GM19035 (cell line): ENCODE measurements around the gene CYRIA.

ENCODE experiments used
- ATAC-seq: cut with Tn5 transposase; IDR thresholded peaks from one replicate; pipeline ENCODE4 v1.9.1; 2021; ENCODE audit not compliant: unreplicated experiment

Gene CYRIA

DNA sequence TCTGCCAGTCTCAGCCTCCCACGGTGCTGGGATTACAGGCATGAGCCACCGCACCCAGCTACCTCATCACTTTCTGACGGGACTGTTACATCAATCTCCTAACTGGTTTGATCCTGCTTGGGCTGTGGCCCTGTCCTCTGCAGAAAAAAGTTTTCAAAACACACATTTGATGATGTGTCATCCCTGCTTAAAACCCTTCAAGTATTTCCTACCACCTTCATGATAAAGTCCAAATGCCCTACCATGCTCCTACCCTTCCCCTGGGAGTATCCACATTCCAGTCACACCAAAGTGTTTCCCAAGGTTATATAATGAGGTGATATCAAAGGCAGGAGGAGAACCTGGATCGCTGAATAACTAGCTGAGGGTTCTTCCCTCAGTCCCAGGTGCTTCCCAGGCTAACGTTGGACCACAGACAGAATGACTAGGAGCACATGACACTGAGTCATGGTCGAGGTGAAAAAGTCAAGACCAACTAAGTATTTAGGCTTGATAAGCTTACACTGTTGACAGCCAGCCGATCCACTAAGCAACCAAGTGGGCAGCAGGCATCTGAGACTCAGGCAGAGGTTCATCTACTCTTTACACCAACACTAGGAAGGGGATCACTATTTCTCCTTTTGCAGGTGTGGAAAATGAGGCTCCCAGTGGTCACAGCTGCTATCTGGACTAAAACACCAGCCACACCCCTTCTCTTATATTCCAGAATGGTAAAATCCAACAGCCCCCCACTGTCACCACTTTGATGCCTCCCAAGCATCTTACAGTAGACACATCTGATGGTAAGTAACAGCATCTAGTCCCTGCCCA lies 31.8 kb downstream of the CYRIA start:
- no peak for ATAC-seq

DNA sequence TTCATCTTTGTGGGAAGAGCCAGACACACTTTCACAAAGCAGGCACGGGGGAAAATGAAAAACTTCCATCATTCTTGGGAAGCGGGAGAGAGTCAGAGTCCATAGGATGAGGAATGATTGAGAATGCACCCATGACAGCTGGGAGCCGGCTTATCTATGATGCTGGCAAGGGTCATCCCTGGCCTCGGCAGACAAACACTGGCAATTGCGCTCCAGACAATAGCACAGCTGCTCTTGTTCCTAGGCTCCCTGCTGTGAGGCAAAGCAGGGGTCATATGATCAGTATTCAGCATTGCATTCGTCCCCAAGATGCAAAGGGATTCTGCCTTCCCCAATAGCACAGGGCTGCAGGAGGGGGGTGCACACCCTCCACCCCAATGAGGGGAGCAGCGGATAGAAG lies 33.0 kb downstream of the CYRIA start:
- no peak for ATAC-seq

DNA sequence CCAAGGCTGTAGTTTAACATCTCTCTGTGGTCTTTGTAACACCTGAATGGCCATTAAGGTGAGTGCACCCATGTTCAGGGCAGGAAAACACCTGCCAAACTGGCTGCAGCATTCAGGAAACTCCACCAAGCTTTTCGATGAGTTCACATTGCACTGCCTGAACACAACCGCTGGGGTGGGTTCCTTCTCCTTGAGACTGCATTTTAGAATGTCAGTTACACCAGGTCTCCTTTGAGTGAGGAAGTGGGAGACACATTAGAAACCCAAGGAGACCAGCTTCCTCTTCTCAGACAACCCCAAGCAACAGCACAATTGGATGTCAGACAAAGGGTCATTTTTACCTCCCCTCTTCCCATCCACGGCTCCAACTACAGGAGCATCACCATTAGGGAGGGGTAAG lies 35.2 kb downstream of the CYRIA start:
- no peak for ATAC-seq

DNA sequence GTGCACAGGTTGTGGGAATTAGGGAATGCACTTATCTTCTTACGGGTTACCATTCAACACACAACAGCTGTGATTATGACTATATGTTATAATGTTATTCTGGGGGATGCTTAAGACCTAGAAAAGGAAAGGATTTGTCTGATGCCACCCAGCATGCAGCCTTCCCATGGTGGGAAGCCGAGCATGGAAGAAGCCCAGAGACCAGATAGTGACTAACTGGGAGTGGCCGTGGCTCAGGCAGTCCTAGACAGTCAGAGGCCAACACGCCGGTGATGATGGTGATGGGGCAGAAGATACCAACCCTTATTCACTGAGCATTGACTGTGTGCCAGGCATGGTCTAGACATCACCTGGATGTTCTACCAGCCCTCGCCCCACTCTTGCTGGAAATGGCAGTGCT lies 35.9 kb downstream of the CYRIA start:
- no peak for ATAC-seq

DNA sequence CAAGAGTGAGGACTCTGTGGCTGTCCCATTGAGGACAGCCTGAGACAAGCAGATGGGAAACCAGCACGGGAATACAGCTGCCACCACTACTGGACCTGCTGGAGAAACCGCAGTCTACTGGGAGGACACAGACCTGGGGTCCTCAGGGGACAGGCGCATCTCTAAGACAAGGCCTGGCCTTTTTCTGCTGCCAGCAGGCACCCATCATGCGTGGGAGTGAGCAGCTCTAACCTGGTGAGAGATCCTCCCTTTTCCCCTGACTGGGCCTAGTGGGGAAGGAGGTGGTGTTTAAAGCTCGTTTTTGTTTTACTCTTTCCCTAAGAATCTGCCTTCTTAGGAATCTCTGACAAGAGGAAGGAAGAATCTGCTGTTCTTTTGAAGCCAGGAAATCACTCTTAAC lies 36.6 kb downstream of the CYRIA start:
- ATAC-seq = no peak

DNA sequence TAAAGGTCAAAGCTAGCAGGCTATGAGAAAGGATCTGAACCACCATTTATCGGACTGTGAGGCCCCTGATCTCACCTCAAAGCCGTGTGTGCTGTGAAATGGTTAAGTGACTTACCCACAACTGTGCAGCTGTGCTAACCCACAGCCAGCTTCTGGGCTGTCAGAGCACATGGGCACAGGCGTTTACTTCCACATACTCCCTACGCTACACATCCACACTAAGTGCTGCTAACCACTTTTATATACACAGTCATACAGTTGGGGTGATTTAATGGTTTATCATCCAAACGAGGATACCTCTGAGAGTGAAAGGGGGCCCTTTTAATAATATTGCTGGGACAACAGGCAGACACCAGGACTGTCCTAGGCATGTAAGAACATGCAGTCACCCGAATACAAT lies 37.3 kb downstream of the CYRIA start:
- ATAC-seq = no peak

DNA sequence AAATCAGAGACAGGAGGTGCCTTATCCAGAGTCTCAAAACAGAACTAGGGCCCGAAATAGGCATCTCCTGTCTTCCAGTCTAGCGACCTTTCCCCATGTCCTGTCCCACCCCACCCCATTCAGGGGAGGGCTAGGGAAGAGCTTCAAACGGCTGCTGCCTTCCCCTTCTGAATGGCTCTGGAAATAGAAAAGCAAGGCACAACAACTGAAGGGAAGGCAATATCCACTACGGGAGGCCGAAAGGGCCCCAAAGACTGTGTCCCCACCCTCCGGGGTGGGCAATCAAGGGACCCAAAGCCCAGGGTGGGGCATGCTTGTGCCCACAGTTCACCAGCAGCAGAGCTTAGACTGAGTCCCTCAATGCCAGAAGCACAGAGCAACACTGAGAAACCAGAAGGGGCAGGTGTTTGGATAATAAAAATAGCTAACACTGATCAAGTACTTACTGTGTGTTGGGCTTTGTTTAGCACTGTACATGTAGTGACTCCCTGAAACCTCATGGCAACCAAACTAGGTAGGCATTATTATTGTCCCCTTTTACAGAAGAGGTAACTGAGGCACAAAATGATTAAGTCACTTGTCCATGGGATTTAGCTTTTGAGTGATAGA lies 38.5 kb downstream of the CYRIA start:
- no peak for ATAC-seq

DNA sequence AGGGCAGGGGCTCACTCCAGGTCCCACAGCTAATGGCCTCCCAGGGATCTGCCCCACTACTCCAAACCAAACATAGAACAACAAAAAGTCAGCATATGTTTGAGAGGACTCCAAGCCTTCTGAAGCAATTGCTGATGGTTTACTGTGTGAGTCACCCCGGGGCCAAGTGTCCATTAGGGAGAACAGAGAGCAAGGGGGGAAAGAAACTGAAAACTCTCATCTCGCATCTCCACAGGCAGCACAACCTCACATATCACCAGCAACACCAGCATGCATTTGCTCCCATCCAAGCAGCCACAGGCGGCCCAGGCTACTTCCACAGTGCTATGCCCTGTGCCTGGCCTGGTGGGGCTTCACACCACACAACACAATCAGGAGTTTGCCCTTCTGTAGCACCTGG lies 39.1 kb downstream of the CYRIA start:
- ATAC-seq = no peak

DNA sequence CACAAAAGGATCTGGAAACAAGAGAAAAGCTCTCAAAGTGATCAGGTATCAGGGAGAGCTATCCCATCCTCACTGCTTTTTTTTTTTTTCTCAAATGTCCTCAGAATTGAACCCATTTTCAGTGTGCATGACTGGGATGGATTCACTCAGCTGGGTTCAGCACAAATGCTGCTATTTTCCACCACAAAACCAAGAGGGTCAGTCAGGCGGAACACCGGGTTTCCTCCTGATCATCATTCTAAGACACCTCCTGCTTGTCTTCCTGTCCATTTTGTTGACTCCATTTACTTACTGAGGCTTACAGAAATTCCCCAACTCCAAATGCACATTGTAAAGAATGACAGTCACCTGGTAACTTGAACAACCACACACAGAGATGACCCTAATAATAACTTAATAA lies 39.9 kb downstream of the CYRIA start:
- peak; percentile 70 for ATAC-seq

DNA sequence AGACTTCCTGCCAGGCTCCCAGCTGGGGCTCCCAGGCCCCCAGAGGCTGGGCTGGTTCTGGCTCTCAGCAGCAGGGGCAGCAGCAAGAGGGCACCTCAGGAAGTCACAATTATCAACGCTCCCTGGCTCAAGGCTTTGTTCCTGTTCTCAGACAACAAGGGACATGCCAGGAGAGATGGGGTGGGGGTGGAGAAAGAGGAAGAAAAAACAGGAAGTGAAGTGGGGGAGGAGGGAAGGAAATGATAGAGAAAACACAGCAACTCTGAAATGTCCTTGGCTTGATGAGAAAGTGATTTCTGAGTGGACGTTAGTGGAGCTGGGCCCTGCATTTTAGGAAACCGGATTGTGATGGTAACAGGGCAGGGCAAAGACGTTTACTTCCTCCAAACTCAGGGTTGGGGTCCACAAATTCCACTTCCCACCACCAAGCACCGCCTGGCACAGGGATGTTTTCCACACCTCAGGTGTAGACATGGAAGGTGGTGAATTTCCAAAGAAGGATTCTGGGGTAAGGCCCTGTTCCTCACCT lies 40.4 kb downstream of the CYRIA start:
- no peak for ATAC-seq

DNA sequence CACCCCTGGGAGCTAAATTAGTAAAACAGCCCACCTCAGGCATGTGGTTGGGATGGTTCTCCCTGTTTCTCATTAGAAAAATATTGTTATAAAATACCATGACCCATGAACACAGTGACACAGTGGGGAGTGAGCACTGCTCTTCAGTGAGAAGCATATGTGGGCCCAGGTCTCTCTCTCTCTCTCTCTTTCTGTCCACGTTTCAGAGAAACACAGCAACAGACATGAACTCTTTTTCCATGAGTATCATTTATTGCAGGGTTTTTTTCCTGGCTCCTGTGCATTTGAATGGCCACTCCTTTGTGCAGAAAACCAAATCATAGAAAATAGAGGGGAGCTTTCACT lies 41.2 kb downstream of the CYRIA start:
- ATAC-seq = no peak

DNA sequence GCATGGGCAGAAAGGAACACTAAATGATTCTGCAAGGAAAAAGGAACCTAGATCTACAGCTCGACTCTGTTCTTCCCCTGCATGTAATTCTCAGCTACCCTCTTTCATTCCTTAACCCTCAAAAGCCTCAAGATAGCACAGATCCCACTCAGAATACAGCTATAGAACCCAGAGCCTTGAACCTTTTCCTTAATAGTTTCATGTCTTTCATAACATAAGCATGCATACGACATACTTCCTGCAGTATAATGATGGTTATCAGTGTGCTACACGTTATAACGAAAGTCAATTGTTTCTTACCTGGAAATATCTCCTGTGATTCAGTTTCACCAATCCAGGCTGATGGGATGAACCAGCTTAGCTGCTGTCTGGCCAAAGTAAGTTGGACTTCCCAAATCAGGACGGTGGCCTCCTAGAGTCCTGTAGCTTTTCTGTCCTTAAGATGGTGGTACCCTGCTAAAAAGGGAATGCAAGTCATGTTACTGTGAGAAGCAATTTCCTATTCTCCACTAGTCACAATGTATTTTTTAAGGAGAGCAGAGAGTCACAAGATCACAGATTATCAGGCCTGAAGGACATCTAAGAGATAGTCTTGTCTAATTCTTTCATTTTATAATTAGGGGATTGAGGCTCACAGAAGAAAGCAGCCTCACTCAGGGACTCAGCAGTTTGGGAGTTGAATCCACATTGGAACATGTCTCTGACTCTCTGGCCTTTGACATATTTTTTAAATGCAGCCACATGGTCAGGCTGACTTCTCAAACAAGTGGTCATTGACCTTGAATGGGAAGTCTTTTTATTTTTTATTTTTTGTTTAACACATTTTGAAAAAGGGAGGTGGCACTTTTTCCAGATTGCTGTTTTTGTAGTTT lies 41.8 kb downstream of the CYRIA start:
- no peak for ATAC-seq

DNA sequence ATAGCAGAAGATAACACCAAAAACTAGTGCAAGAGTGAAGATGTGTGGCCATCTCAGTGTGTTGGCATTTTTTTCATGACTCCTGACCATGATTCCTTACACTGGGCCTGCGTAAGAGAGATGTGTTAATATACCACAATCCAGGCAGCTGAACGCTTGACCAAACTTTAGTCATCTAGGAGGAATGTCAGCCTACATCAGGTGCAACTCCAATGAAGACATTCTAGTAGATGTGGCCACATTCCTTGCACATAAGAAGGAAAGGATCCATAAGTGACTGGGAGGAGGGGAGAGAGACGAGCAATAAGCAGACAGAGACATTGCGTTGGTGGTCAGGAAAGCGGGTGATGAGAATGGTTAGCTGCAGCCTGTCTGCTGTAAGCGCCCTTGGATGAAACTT lies 42.6 kb downstream of the CYRIA start:
- ATAC-seq = no peak

DNA sequence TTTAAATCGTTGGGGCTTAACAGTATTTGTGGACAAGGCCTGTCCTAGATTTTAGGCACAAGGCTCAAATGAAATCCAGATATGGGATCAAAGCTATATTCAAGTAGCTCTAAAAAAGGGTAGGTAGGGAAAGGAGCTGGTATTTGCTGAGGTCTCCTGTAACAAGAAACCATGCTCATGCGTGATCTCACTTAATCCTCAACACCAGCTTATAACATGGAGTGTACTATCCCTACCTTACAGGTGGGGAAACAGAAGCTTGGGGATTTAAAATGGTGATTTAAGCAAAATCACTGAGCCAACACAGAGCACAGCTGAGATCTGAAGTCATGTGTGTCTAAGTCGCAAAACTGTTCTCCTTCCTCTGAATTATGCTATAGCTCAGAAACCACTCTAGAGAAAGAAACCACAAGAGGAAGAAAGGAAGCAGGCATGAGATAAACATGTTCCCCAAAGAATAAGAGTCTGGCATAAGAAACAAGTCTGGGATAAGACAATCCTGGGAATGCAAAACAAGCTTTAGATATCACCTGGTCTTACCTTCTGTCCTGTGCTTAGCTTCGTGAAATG lies 43.1 kb downstream of the CYRIA start:
- no peak for ATAC-seq

DNA sequence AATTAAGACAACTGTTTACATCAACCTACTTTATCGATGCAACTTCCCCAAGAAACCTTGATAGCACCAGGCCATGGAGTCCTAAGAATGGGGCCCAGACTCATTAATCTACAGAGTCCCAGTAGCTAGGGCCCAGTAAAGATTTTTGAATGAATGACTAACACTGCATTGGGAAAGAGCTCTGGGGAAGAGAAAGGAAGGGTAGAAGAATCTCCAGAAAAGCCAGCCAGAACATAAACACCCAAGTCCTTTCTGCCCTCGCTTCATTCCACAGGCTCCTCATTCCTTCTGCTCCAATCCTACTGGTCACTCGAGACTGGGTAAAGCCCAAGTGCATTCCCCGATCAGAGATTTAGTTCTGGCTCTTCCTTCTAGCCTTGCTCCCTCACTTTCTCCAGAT lies 44.3 kb downstream of the CYRIA start:
- no peak for ATAC-seq

DNA sequence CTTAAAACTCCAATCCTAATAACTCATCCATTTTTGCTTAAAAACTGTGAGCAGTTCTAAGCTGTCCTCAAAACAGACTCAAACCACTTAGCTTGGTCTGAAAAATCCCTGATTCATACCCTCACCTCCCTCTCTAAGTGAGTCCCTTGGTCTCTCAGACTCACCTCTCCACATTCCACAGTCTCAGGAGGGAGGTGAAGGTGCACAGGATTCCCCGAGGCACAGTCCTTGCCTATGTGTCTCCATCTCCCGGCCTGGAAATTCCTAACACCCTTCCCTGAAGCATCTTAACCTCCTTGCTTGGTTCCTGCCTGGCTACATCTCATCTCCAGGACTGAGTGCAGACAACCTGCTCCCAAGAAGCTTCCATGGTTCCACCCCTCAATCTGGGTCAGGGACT lies 45.0 kb downstream of the CYRIA start:
- ATAC-seq = no peak

DNA sequence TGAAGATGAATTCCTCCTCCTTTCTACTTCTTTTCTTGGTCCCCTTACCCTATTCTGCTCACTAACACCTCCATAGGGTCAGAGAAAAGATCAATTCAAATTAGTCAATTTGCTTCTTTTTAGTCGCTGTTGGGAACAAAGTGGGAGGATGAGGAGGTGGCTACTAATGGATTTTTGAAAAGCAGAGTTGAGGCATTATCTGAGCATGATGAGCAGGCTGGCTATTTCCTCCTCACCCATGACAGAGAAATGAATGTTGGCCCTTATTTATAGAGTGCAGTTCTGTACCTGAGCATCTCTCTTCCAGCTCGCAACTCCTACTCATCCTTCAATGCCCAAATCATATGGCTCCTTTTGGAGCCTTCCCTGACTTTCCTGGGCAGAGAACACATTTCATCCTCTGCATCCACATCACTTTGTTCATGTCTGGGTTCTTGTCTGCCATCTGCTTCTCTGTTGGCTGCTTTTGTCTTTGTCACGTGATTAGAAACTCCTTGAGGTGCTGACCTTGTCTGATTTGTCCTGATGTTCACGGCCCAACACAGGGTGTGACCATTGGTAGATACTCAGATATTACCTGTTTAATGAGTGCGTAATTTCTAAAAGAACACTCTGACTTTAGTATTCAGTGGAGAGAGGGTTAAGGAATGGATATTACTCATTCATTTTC lies 45.9 kb downstream of the CYRIA start:
- ATAC-seq = no peak

DNA sequence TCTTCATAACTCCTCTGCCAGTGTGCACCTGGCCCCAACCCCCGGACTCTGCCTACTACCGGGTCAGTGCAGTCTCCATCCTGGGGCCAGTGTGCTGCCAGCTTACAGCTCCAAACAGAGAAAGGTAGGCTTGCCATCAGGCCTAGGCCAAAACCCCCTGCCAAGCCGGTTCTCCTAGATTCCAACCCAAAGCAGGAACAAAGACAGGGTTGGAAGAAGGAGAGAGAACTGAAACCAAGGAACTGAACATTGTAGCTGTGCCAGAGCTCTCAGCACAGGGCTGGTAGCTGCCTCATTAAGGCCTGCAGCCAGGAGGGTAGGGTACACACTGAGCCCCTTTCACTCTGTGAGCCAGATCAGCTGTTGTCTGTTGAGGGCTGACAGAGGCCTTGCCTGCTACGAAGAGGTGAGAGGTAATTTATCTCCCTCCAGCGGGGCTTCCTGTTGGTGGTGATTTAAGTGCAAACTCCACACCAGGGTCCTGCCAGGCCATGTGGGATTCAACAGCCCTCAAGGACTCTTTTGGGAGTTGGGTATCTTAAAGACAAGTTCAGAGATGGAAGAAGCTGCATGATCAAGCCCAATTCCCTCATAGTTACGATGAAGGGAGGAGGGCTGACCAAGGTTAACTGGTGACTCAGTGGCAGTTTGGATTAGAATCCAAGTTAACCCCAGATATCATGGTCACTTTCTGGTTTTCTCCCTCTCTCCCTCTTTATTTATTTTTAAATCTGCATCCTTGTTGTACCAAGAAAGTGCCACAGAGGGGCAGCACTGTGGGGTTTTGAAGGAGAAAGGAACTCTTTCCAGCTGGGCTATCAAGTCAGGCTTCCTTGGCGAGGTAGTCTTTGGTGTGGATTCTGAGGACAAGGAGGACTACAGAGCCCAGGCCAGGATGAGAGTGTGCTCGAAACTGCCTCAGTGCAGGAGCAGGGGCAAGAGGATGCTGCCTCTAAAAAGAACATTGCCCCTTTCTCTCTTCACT lies 48.1 kb downstream of the CYRIA start:
- ATAC-seq = no peak
